ENCODE results near the gene ZNF324. TPM values are rescaled to one million over a fixed set of nuclear protein-coding genes. Genes with fewer than 3 reads are reported as not detected.

Gene ZNF324
- total and polyA plus RNA-seq, 2 of the 4 experiments (the other 2 are of a cell fraction), result 6.0 to 6.6 TPM

- H3K9me1 ChIP-seq (ENCODE audit: insufficient read depth, low read length), result peaks cover 31% of the 10 kb centered on the region
- no peak overlapping the region for H2BK5ac ChIP-seq (ENCODE audit: low read depth, low read length, poor library complexity, severe bottlenecking)
- H3K79me1 ChIP-seq (ENCODE audit: low read depth in 1 of 2, low read length in 2 of 2), result peaks cover 13 to 56% of the 10 kb centered on the region in 2 experiments
- no peak overlapping the region for H3K4me3 ChIP-seq (ENCODE audit: insufficient read depth, low read depth, low read length)
- H2AK5ac ChIP-seq (ENCODE audit: low read depth, low read length), result no peak overlapping the region
- H3K9ac ChIP-seq (ENCODE audit: low read depth, low read length), result no peak overlapping the region
- H3K36me3 ChIP-seq (ENCODE audit: control insufficient read depth, insufficient read depth, low read length), result peaks cover 29% of the 10 kb centered on the region
- no peak overlapping the region for H3K27ac ChIP-seq (ENCODE audit: insufficient read depth, low read length)
- no peak overlapping the region for H2AFZ ChIP-seq (replicated peaks; ENCODE audit: low read length, poor library complexity)
- CTCF ChIA-PET, result no interaction called here
- no peak overlapping the region for H2BK15ac ChIP-seq (ENCODE audit: low read depth, low read length)
- H2BK20ac ChIP-seq (ENCODE audit: low read depth, low read length), result no peak overlapping the region
- BruUV-seq (replicated peaks), result no TSS peak
- dilution Hi-C loops (cut with HindIII; ENCODE audit: low sequenced_read_pairs, unreplicated experiment), result no loop called here
- ATAC-seq (ENCODE audit: low read depth) (no peak), DNase-seq (no peak)
- H3K18ac ChIP-seq (ENCODE audit: low read depth, low read length), result no peak overlapping the region
- no peak overlapping the region for H3K4ac ChIP-seq (ENCODE audit: low read depth, low read length)
- H3K9me3 ChIP-seq (ENCODE audit: control insufficient read depth, insufficient read depth, low read length), result no peaks in the 10 kb centered on the region
- no peak overlapping the region for H2BK120ac ChIP-seq (ENCODE audit: low read depth, low read length)
- H3K27me3 ChIP-seq (ENCODE audit: control insufficient read depth, insufficient read depth, low read length), result no peaks in the 10 kb centered on the region
- H3K4me1 ChIP-seq (ENCODE audit: control insufficient read depth, insufficient read depth, low read length), result peaks cover 19% of the 10 kb centered on the region
- no peak overlapping the region for H4K91ac ChIP-seq (ENCODE audit: insufficient read depth, low read depth, low read length)
- H3K4me2 ChIP-seq (ENCODE audit: low read depth, low read length), result no peak overlapping the region
- H4K8ac ChIP-seq (ENCODE audit: low read depth in 2 of 2, low read length in 2 of 2), result no peak overlapping the region
- H4K5ac ChIP-seq (ENCODE audit: low read depth, low read length), result no peak overlapping the region
- no peak overlapping the region for H3K14ac ChIP-seq (replicated peaks; ENCODE audit: low read depth, low read length)
- H2AK9ac ChIP-seq (replicated peaks; ENCODE audit: low read depth, low read length, poor library complexity), result no peak overlapping the region
- in situ Hi-C loops (cut with MboI; ENCODE audit: low sequenced_read_pairs), result no loop called here
- TF ChIP-seq CTCF (conservative IDR thresholded peaks at IDR 0.05; ENCODE audit: low read depth, low read length) (no peak), RAD21 (IDR thresholded peaks at IDR 0.05; ENCODE audit: low read length) (no peak), MAFK (IDR thresholded peaks at IDR 0.05; ENCODE audit: low read depth, low read length) (no peak), CHD1 (IDR thresholded peaks at IDR 0.05; ENCODE audit: low read depth, low read length) (no peak)
- TF ChIP-seq, protein P1, sequence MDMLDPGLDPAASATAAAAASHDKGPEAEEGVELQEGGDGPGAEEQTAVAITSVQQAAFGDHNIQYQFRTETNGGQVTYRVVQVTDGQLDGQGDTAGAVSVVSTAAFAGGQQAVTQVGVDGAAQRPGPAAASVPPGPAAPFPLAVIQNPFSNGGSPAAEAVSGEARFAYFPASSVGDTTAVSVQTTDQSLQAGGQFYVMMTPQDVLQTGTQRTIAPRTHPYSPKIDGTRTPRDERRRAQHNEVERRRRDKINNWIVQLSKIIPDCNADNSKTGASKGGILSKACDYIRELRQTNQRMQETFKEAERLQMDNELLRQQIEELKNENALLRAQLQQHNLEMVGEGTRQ (IDR thresholded peaks at IDR 0.05; ENCODE audit: low read depth, low read length), result no peak
- H3K56ac ChIP-seq (ENCODE audit: extremely low read depth, insufficient read depth, low read length), result no peak overlapping the region
- POLR2A ChIA-PET (ENCODE audit: unreplicated experiment), result no interaction called here
- no peak overlapping the region for H3K23ac ChIP-seq (ENCODE audit: low read depth, low read length)
- H4K20me1 ChIP-seq (ENCODE audit: insufficient read depth, low read length), result peaks cover 22% of the 10 kb centered on the region
- intact Hi-C loops (cut with micrococcal nuclease), result no loop called here
These were observed 6.9 kb downstream of the ZNF324 start for GRCh38 chr19:58473775-58474174.
